Activated CD8-positive, alpha-beta T cell treated with anti-CD3 and anti-CD28 coated beads for 36 hours (primary cell): Measurements from ENCODE around the gene DACH1. TPM values are rescaled to one million over a fixed set of nuclear protein-coding genes. Genes with fewer than 3 reads are reported as not detected.

Source experiments
- ATAC-seq: fragments of 200-7000 bp; cut with Tn5 transposase; one replicate; pipeline ENCODE4 v1.10.0; 2021; ENCODE audit warnings: mild to moderate bottlenecking, moderate library complexity
- CTCF ChIA-PET: fragments of 350-600 bp; sonication (Branson Sonifier 250); formaldehyde crosslinking; loops from one replicate; lab custom pipeline; 2021; ENCODE audit warnings: antibody characterized with exemption; lab: Charles Lee
- POLR2A ChIA-PET: fragments of 350-600 bp; sonication (Branson Sonifier 250); formaldehyde crosslinking; loops from one replicate; lab custom pipeline; 2021; ENCODE audit warnings: antibody characterized with exemption; lab: Charles Lee
- DNase-seq: peaks from one replicate; pipeline ENCODE4 v3.0.0-alpha.2; 2020
- H3K27ac Mint-ChIP-seq: one replicate; pipeline ENCODE4 v1.8.0; 2021; ENCODE audit warnings: mild to moderate bottlenecking, mixed read lengths
- H3K27me3 Mint-ChIP-seq: one replicate; pipeline ENCODE4 v1.8.0; 2021; ENCODE audit warnings: mixed read lengths
- H3K36me3 Mint-ChIP-seq: one replicate; pipeline ENCODE4 v1.8.0; 2021; ENCODE audit warnings: low read depth, mixed read lengths
- H3K4me1 Mint-ChIP-seq: one replicate; pipeline ENCODE4 v1.8.0; 2021; ENCODE audit warnings: low read depth, mixed read lengths
- H3K4me3 Mint-ChIP-seq: one replicate; pipeline ENCODE4 v1.8.0; 2021; ENCODE audit warnings: mild to moderate bottlenecking, moderate library complexity, mixed read lengths
- H3K9me3 Mint-ChIP-seq: one replicate; pipeline ENCODE4 v1.8.0; 2021; ENCODE audit warnings: mixed read lengths
- intact Hi-C: fragments of 100-400 bp; cut with micrococcal nuclease; formaldehyde crosslinking; loops from one replicate; pipeline ENCODE4 v1.10.0; 2022
- total RNA-seq, 2 experiments: library from RNA; stranded (reverse); gene quantifications; one replicate each; pipeline ENCODE4 v1.2.3, GENCODE V29; 2021
- TF ChIP-seq, protein P1 (sequence below): fragments of 200-600 bp; IDR thresholded peaks from one replicate; pipeline ENCODE4 v1.8.0; 2022; ENCODE audit warnings: antibody characterized with exemption, mild to moderate bottlenecking

DACH1 gene
- total RNA-seq, 2 experiments from 2014 or later, result not detected

DNA sequence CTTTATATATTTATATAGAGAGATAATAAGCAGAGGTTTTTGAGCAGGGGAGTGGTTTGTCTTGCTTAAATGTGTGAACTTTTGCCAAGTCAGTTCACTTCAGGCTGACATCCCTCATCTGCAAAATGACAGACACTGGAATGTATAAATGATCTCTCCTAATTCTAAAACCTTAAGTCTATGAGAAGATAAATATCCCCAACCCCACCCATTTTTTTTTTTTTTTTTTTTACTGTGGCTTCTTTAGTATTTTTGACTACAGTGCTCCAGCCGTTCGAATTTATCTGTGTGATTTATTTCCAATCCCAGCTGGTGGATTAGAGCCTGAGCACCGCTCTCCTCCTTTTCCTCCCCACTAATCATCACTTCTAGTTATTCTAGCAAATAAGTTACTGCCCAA lies 234.8 kb downstream of the DACH1 start:
- intact Hi-C loops, result no loop called here

DNA sequence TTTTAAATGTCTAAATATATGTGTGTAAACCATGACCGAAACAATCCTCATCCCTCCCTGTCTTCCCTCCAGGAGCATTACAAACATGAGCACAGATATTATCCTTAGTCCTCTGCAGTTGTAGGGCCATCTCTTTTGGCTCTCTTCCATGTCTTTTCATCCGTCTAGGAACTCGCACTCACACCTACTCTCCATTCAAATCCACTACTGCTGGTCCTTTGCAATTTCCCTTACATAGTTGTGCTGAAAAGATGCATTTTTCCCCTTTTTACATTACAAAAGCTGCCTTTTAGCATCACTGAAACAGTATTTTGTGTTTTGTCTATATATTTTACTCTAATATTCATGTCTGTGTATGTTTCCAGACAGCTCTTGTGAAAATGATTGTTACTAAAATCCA lies 237.8 kb downstream of the DACH1 start:
- no peak overlapping the region for H3K27ac Mint-ChIP-seq
- H3K36me3 Mint-ChIP-seq, result no peaks in the 10 kb centered on the region
- intact Hi-C loops, result no loop called here
- ChIA-PET POLR2A (interaction anchor here (0.6 kb wide), 1 partner anchor 110 kb away, joined by 3 read pairs; no protein-coding TSS in a partner anchor), CTCF (no interaction called here)
- H3K9me3 Mint-ChIP-seq, result no peaks in the 10 kb centered on the region
- H3K27me3 Mint-ChIP-seq, result no peaks in the 10 kb centered on the region
- no peak overlapping the region for H3K4me3 Mint-ChIP-seq
- TF ChIP-seq, protein P1, sequence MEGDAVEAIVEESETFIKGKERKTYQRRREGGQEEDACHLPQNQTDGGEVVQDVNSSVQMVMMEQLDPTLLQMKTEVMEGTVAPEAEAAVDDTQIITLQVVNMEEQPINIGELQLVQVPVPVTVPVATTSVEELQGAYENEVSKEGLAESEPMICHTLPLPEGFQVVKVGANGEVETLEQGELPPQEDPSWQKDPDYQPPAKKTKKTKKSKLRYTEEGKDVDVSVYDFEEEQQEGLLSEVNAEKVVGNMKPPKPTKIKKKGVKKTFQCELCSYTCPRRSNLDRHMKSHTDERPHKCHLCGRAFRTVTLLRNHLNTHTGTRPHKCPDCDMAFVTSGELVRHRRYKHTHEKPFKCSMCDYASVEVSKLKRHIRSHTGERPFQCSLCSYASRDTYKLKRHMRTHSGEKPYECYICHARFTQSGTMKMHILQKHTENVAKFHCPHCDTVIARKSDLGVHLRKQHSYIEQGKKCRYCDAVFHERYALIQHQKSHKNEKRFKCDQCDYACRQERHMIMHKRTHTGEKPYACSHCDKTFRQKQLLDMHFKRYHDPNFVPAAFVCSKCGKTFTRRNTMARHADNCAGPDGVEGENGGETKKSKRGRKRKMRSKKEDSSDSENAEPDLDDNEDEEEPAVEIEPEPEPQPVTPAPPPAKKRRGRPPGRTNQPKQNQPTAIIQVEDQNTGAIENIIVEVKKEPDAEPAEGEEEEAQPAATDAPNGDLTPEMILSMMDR, result no peak
- DNase-seq, result no peak
- H3K4me1 Mint-ChIP-seq, result no peaks in the 10 kb centered on the region
- no peak for ATAC-seq

More for the DNA sequence above, 234.8 kb downstream of the DACH1 start:
- no peak overlapping the region for H3K27ac Mint-ChIP-seq
- ChIA-PET POLR2A (no interaction called here), CTCF (no interaction called here)
- no peaks in the 10 kb centered on the region for H3K27me3 Mint-ChIP-seq
- no peaks in the 10 kb centered on the region for H3K36me3 Mint-ChIP-seq
- no peak for ATAC-seq
- H3K9me3 Mint-ChIP-seq, result no peaks in the 10 kb centered on the region
- H3K4me1 Mint-ChIP-seq, result no peaks in the 10 kb centered on the region
- no peak for DNase-seq
- TF ChIP-seq, protein P1, result no peak
- H3K4me3 Mint-ChIP-seq, result no peak overlapping the region

DNA sequence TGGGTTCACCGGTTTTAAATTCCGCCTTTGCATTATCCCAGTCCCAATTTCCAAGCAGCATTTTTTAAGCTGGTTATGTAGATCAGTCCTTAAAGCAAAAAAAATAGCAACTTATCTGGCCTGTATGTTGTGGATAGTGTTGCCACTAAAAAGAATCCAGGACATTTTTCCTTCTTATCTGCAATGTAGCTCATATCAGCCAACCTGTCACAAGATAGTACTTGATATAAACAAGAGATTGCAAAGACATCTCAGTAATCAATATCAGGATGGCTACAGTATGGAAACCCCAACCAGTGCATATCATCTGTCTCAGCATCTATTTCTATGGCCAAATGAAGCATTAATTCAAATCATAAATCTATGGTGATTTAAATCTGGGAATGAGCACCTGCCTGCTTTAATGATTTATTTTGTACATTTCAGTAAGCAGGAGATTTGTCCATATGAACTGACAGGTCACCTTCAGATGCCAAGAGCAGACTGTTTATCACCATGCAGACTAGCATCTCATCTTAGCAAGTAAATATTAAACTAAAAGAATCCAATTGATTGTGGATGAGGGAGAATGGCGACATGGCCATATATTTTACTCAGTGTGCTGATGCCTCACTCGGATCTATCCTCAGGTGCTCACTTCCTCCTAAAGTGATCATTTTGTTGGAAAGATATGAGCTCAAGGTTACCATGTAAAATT lies 240.4 kb downstream of the DACH1 start:
- ATAC-seq (no peak), DNase-seq (no peak)
- H3K36me3 Mint-ChIP-seq, result no peaks in the 10 kb centered on the region
- no peaks in the 10 kb centered on the region for H3K9me3 Mint-ChIP-seq
- no peaks in the 10 kb centered on the region for H3K27me3 Mint-ChIP-seq
- TF ChIP-seq, protein P1, result no peak
- POLR2A ChIA-PET, result no interaction called here
- intact Hi-C loops, result no loop called here
- no peak overlapping the region for H3K27ac Mint-ChIP-seq
- CTCF ChIA-PET, result no interaction called here
- no peaks in the 10 kb centered on the region for H3K4me1 Mint-ChIP-seq
- no peak overlapping the region for H3K4me3 Mint-ChIP-seq

DNA sequence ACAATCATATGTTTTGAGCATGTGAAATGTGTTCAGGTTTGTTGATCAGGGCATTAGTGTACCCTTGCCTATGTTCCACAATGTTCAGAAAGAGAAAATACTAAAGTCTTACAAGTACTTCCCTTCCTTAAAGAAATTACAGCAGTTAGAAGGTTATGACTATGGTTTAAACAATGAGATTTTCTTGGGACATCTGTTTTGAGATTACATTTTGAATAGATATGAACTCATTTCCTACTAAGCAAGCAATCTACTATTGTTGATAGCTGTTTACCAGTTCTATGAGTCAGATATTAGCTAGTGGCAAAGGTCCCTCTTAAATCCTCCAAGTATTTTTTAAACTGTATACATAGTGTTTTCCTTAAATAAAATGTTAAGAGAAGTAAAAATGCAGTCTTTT lies 241.3 kb downstream of the DACH1 start:
- POLR2A ChIA-PET, result no interaction called here
- Mint-ChIP-seq H3K27ac (no peak overlapping the region), H3K27me3 (no peaks in the 10 kb centered on the region)

More for the DNA sequence above, 241.3 kb downstream of the DACH1 start:
- no peaks in the 10 kb centered on the region for H3K4me1 Mint-ChIP-seq
- H3K4me3 Mint-ChIP-seq, result no peak overlapping the region
- DNase-seq, result no peak
- H3K36me3 Mint-ChIP-seq, result no peaks in the 10 kb centered on the region
- TF ChIP-seq, protein P1, result no peak
- CTCF ChIA-PET, result no interaction called here
- intact Hi-C loops, result no loop called here
- no peak for ATAC-seq
- no peaks in the 10 kb centered on the region for H3K9me3 Mint-ChIP-seq
